GM21723 (cell line): Measurements from ENCODE around the gene AKAP17A.
A peak's percentile ranks its signal among the peaks of the same experiment; 100 is the strongest.

Experiments
- ATAC-seq: cut with Tn5 transposase; IDR thresholded peaks from one replicate; pipeline ENCODE4 v1.9.1; 2021; ENCODE audit warnings: mild to moderate bottlenecking, moderate library complexity; ENCODE audit not compliant: unreplicated experiment

AKAP17A gene

GRCh38 chrX:1581132-1581531 lies 10.3 kb upstream of the AKAP17A start:
- ATAC-seq = no peak

GRCh38 chrX:1582686-1583437 lies 8.5 kb upstream of the AKAP17A start:
- peak; percentile 67 for ATAC-seq

- ATAC-seq = no peak
Observed at GRCh38 chrX:1584237-1585011, 7.0 kb upstream of the AKAP17A start.

- no peak for ATAC-seq
Observed at GRCh38 chrX:1587161-1587560, 4.2 kb upstream of the AKAP17A start.

- ATAC-seq = no peak
Observed at GRCh38 chrX:1589356-1590130, 1.9 kb upstream of the AKAP17A start.

- peak; percentile 4 for ATAC-seq
Observed at GRCh38 chrX:1591863-1592469, 562 bp downstream of the AKAP17A start.

- ATAC-seq = peak; percentile 51
Observed at GRCh38 chrX:1592470-1593142, 1.2 kb downstream of the AKAP17A start.

GRCh38 chrX:1593286-1594271 lies 2.2 kb downstream of the AKAP17A start:
- ATAC-seq = no peak

GRCh38 chrX:1595711-1596060 lies 4.3 kb downstream of the AKAP17A start:
- ATAC-seq = no peak

GRCh38 chrX:1596676-1597344 lies 5.4 kb downstream of the AKAP17A start:
- ATAC-seq = no peak

- no peak for ATAC-seq
Observed at GRCh38 chrX:1597345-1598020, 6.1 kb downstream of the AKAP17A start.

- ATAC-seq = no peak
Observed at GRCh38 chrX:1598021-1598875, 6.8 kb downstream of the AKAP17A start.

GRCh38 chrX:1598876-1599790 lies 7.7 kb downstream of the AKAP17A start:
- ATAC-seq = no peak

GRCh38 chrX:1599791-1600405 lies 8.5 kb downstream of the AKAP17A start:
- no peak for ATAC-seq

GRCh38 chrX:1600406-1601050 lies 9.1 kb downstream of the AKAP17A start:
- ATAC-seq = no peak
